Fibroblast of lung (primary cell): ENCODE results near the gene DYRK2. TPM values are rescaled to one million over a fixed set of nuclear protein-coding genes. Genes with fewer than 3 reads are reported as not detected.

ENCODE experiments used
- DNase-seq, 2 donors: peaks; one replicate each; pipeline versions ENCODE4 v3.0.0 to v3.0.0-alpha.2; 2010; ENCODE audit warnings: low read depth in 2 of 2
- H2AFZ ChIP-seq: 2 replicates; pipeline ENCODE4 v1.5.1; 2012; ENCODE audit warnings: low read length, control low read depth, inconsistent platforms
- H3K27ac ChIP-seq: 2 replicates; pipeline ENCODE4 v1.5.1; 2011; ENCODE audit warnings: low read length, control low read depth; ENCODE audit not compliant: insufficient read depth
- H3K27me3 ChIP-seq: 2 replicates; pipeline ENCODE4 v1.5.1; 2011; ENCODE audit warnings: mild to moderate bottlenecking, low read length; ENCODE audit not compliant: control insufficient read depth, insufficient read depth
- H3K36me3 ChIP-seq: 2 replicates; pipeline ENCODE4 v1.5.1; 2011; ENCODE audit warnings: low read length; ENCODE audit not compliant: control insufficient read depth, insufficient read depth
- H3K4me1 ChIP-seq: 2 replicates; pipeline ENCODE4 v1.5.1; 2011; ENCODE audit warnings: low read length; ENCODE audit not compliant: control insufficient read depth, insufficient read depth; ENCODE audit errors: extremely low read depth
- H3K4me2 ChIP-seq: 2 replicates; pipeline ENCODE4 v1.5.1; 2011; ENCODE audit warnings: low read length, control low read depth; ENCODE audit not compliant: insufficient read depth; ENCODE audit errors: extremely low read depth
- H3K4me3 ChIP-seq, 4 experiments: fragments of 200-600 bp in 1 of 4; sonication (generic) in 1 of 4; replicated peaks in 1 of 4; 2 replicates each; pipeline ENCODE4 v1.5.1; 2011 to 2016; ENCODE audit warnings: low read length in 4 of 4, low read depth in 3 of 4, mild to moderate bottlenecking in 3 of 4, control low read depth in 2 of 4, inconsistent platforms in 1 of 4, mixed read lengths in 1 of 4; ENCODE audit not compliant: insufficient read depth in 1 of 4; ENCODE audit errors: control extremely low read depth in 1 of 4
- H3K79me2 ChIP-seq: 2 replicates; pipeline ENCODE4 v1.5.1; 2012; ENCODE audit warnings: mild to moderate bottlenecking, low read length, inconsistent platforms; ENCODE audit not compliant: control insufficient read depth, insufficient read depth
- H3K9ac ChIP-seq: 2 replicates; pipeline ENCODE4 v1.5.1; 2011; ENCODE audit warnings: mild to moderate bottlenecking, low read length, control low read depth; ENCODE audit not compliant: insufficient read depth
- H3K9me3 ChIP-seq: 2 replicates; pipeline ENCODE4 v1.5.1; 2012; ENCODE audit warnings: low read depth, low read length; ENCODE audit not compliant: control insufficient read depth, insufficient read depth
- H4K20me1 ChIP-seq: 2 replicates; pipeline ENCODE4 v1.5.1; 2011; ENCODE audit warnings: low read length; ENCODE audit not compliant: control insufficient read depth, insufficient read depth; ENCODE audit errors: extremely low read depth
- EZH2 ChIP-seq: IDR thresholded peaks from 2 replicates; pipeline ENCODE4 v1.5.1; 2012; ENCODE audit warnings: low read length, control low read depth, mild to moderate bottlenecking; ENCODE audit errors: missing control alignments
- polyA plus RNA-seq, 2 donors: library from polyadenylated mRNA; depleted of rRNA in 1 of 2; stranded (reverse) in 1 of 2; unstranded in 1 of 2; fragments of >200 nt; gene quantifications; 2 replicates each; pipeline ENCODE4 v1.2.1, GENCODE V29; 2011 to 2012; ENCODE audit warnings: missing spikeins in 1 of 2
- total RNA-seq: library from RNA; depleted of rRNA; stranded (reverse); fragments of >200 nt; gene quantifications from 2 replicates; pipeline ENCODE4 v1.2.1, GENCODE V29; 2014
- TF ChIP-seq, protein P1 (sequence below), 2 donors: IDR thresholded peaks in 1 of 2; conservative IDR thresholded peaks in 1 of 2; 1 replicate in 1 of 2; 2 replicates in 1 of 2; pipeline ENCODE4 v1.5.1; 2011 to 2012; ENCODE audit warnings: low read length in 2 of 2, control low read depth in 1 of 2, inconsistent platforms in 1 of 2, low read depth in 1 of 2, mild to moderate bottlenecking in 1 of 2

Gene DYRK2
- total and polyA plus RNA-seq, 2 donors (not counting 1 experiment from before 2014, with no cell fraction given) = 18.7 to 22.5 TPM

DNA sequence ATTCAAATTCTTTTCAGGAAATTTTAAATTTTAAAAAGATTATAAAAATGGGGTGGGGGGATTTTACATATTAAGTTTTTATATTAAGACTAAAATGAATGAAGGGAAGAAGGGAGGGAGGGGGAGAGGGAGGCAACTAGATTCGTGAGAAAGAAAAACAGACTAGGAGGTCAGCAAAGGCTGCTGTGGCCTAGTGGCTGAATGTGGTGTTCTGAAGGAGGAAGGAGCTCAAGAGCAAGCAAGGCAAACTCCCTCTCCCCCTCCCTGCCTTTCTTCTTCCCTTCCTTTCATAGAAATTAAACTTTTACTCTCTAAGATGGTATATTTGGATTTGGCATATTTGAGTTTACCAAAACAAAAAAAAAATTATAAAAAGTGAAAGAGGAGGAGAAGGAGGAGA lies 18.1 kb downstream of the DYRK2 start:
- no peaks in the 10 kb centered on the region for H3K36me3 ChIP-seq
- no peak overlapping the region for H2AFZ ChIP-seq
- no peak overlapping the region for H3K27ac ChIP-seq
- H3K4me2 ChIP-seq = no peak overlapping the region
- H3K79me2 ChIP-seq = peaks cover 11% of the 10 kb centered on the region
- no peaks in the 10 kb centered on the region for H3K9me3 ChIP-seq
- no peak for DNase-seq
- H3K4me1 ChIP-seq = peaks cover 8% of the 10 kb centered on the region
- H4K20me1 ChIP-seq = no peaks in the 10 kb centered on the region
- H3K27me3 ChIP-seq = no peaks in the 10 kb centered on the region
- H3K4me3 ChIP-seq = no peak overlapping the region
- H3K9ac ChIP-seq = no peak overlapping the region
- TF ChIP-seq EZH2 = no peak
- TF ChIP-seq, protein P1, sequence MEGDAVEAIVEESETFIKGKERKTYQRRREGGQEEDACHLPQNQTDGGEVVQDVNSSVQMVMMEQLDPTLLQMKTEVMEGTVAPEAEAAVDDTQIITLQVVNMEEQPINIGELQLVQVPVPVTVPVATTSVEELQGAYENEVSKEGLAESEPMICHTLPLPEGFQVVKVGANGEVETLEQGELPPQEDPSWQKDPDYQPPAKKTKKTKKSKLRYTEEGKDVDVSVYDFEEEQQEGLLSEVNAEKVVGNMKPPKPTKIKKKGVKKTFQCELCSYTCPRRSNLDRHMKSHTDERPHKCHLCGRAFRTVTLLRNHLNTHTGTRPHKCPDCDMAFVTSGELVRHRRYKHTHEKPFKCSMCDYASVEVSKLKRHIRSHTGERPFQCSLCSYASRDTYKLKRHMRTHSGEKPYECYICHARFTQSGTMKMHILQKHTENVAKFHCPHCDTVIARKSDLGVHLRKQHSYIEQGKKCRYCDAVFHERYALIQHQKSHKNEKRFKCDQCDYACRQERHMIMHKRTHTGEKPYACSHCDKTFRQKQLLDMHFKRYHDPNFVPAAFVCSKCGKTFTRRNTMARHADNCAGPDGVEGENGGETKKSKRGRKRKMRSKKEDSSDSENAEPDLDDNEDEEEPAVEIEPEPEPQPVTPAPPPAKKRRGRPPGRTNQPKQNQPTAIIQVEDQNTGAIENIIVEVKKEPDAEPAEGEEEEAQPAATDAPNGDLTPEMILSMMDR (conservative IDR thresholded peaks at IDR 0.05 in 1 of 2, IDR thresholded peaks at IDR 0.05 in 1 of 2; ENCODE audit: low read depth in 1 of 2, low read length in 2 of 2) = no peak

GRCh38 chr12:67667276-67668073 lies 18.9 kb downstream of the DYRK2 start:
- Histone ChIP-seq H3K9ac (no peak overlapping the region), H4K20me1 (no peaks in the 10 kb centered on the region), H3K4me3 (no peak overlapping the region), H3K79me2 (peaks cover 9% of the 10 kb centered on the region), H3K27ac (no peak overlapping the region), H3K36me3 (no peaks in the 10 kb centered on the region), H3K27me3 (no peaks in the 10 kb centered on the region), H2AFZ (no peak overlapping the region), H3K4me2 (no peak overlapping the region), H3K4me1 (peaks cover 6% of the 10 kb centered on the region), H3K9me3 (no peaks in the 10 kb centered on the region)
- no peak for DNase-seq
- TF ChIP-seq EZH2 = no peak
- TF ChIP-seq, protein P1 (conservative IDR thresholded peaks at IDR 0.05 in 1 of 2, IDR thresholded peaks at IDR 0.05 in 1 of 2; ENCODE audit: low read depth in 1 of 2, low read length in 2 of 2) = no peak

DNA sequence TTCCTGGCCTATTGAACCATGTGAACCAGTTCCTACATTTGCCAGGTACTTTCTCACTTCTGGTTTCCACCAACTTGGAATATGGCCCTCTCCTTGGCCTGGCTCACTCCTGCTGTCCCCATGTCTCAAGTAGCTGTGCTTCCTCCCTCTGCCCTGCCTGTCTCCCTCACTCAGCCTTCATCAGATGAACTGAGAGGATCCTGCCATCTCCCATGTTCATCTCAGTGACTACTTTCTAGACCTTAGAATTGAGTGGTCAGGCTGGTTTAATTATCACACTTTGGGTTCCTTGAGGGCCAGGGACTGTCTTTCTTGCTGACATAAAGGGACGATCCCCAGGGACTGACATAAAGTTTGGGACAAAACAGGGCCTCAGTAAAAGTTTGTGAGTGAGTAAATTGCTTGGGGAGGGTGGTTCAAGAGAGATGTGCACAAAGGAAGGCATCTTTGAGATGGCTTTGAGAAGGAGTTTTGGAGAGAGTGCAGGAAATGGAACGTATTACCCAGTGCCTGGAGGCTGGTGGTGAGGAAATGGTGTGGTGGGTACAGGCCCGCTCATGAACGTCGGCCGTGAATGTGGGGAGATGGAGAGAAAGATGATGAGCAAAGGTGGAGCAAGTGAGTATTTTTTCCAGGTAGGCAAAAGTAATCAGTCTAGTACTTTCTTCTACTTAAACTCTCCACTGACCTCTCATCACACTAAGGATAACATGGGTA lies 20.8 kb downstream of the DYRK2 start:
- H3K4me2 ChIP-seq = no peak overlapping the region
- no peaks in the 10 kb centered on the region for H3K4me1 ChIP-seq
- no peak overlapping the region for H2AFZ ChIP-seq
- DNase-seq = no peak
- no peak overlapping the region for H3K27ac ChIP-seq
- no peaks in the 10 kb centered on the region for H4K20me1 ChIP-seq
- no peaks in the 10 kb centered on the region for H3K9me3 ChIP-seq
- H3K9ac ChIP-seq = no peak overlapping the region
- peaks cover 3% of the 10 kb centered on the region for H3K79me2 ChIP-seq
- H3K4me3 ChIP-seq = no peak overlapping the region
- H3K36me3 ChIP-seq = no peaks in the 10 kb centered on the region
- TF ChIP-seq, protein P1 (conservative IDR thresholded peaks at IDR 0.05 in 1 of 2, IDR thresholded peaks at IDR 0.05 in 1 of 2; ENCODE audit: low read depth in 1 of 2, low read length in 2 of 2) = no peak
- TF ChIP-seq EZH2 = no peak
- H3K27me3 ChIP-seq = no peaks in the 10 kb centered on the region
